HepG2 (cell line): ENCODE data around the gene SERTAD2. TPM values are rescaled to one million over a fixed set of nuclear protein-coding genes. Genes with fewer than 3 reads are reported as not detected.

Experiments
- CAMTA2 ChIP-seq: sonication (generic); formaldehyde crosslinking; IDR thresholded peaks from 2 replicates; pipeline ENCODE4 v1.4.0; 2020; ENCODE audit warnings: mild to moderate bottlenecking, missing genetic modification reagents, borderline replicate concordance
- CCAR2 ChIP-seq: fragments of 200-400 bp; formaldehyde crosslinking; optimal IDR thresholded peaks from 2 replicates; pipeline ENCODE3; 2018; ENCODE audit warnings: low read depth, mild to moderate bottlenecking, low read length, moderate library complexity
- CHD4 ChIP-seq: fragments of 200-600 bp; sonication (generic); IDR thresholded peaks from 2 replicates; pipeline ENCODE4 v1.7.0; 2017; ENCODE audit warnings: mild to moderate bottlenecking, low read length, borderline replicate concordance
- DPF2 ChIP-seq: sonication (generic); formaldehyde crosslinking; IDR thresholded peaks from 2 replicates; pipeline ENCODE4 v1.4.0; 2020; ENCODE audit warnings: mild to moderate bottlenecking, low read depth, missing genetic modification reagents, borderline replicate concordance
- ERF ChIP-seq: IDR thresholded peaks from 2 replicates; pipeline ENCODE4 v1.6.1; 2018; ENCODE audit warnings: missing biosample characterization, missing genetic modification reagents
- HES4 ChIP-seq: sonication (generic); formaldehyde crosslinking; IDR thresholded peaks from 2 replicates; pipeline ENCODE4 v1.9.0; 2021; ENCODE audit warnings: mild to moderate bottlenecking, missing genetic modification reagents, borderline replicate concordance
- HMGXB3 ChIP-seq: sonication (generic); formaldehyde crosslinking; IDR thresholded peaks from 2 replicates; pipeline ENCODE4 v1.4.0; 2020; ENCODE audit warnings: missing genetic modification reagents, borderline replicate concordance
- MEF2D ChIP-seq: sonication (generic); formaldehyde crosslinking; IDR thresholded peaks from 2 replicates; pipeline ENCODE4 v1.5.1; 2020; ENCODE audit warnings: mild to moderate bottlenecking, missing genetic modification reagents
- REXO4 ChIP-seq: sonication (generic); formaldehyde crosslinking; IDR thresholded peaks from 2 replicates; pipeline ENCODE4 v1.8.0; 2022; ENCODE audit warnings: missing genetic modification reagents, mild to moderate bottlenecking, borderline replicate concordance
- STAT5B ChIP-seq: sonication (generic); formaldehyde crosslinking; IDR thresholded peaks from 2 replicates; pipeline ENCODE4 v1.4.0; 2020; ENCODE audit warnings: missing genetic modification reagents
- TP53 ChIP-seq: sonication (generic); formaldehyde crosslinking; conservative IDR thresholded peaks from 2 replicates; pipeline ENCODE4 v1.4.0; 2020; ENCODE audit warnings: missing genetic modification reagents
- YEATS4 ChIP-seq: sonication (generic); formaldehyde crosslinking; IDR thresholded peaks from 2 replicates; pipeline ENCODE4 v1.4.0; 2020; ENCODE audit warnings: missing genetic modification reagents, borderline replicate concordance
- ZBTB25 ChIP-seq: IDR thresholded peaks from 2 replicates; pipeline ENCODE4 v1.6.1; 2018; ENCODE audit warnings: missing genetic modification reagents
- ZNF292 ChIP-seq: sonication (generic); formaldehyde crosslinking; IDR thresholded peaks from 2 replicates; pipeline ENCODE4 v1.8.1; 2022; ENCODE audit warnings: mild to moderate bottlenecking, low read depth, missing genetic modification reagents, borderline replicate concordance
- polyA plus RNA-seq, 8 experiments: library from polyadenylated mRNA; depleted of rRNA in 3 of 8; stranded (reverse) in 7 of 8; unstranded in 1 of 8; fragments of >200 nt; fragmentation: Illumina TruSeq in 4 of 8; extraction: Trizol in 4 of 8; gene quantifications; 2 replicates each; pipeline versions ENCODE4 v1.2.1 to v1.2.3, GENCODE V29; 2011 to 2016; ENCODE audit warnings: low read depth in 4 of 8, missing spikeins in 1 of 8, mixed read lengths in 1 of 8; ENCODE audit not compliant: insufficient read depth in 1 of 8
- total RNA-seq, 5 experiments: library from RNA; depleted of rRNA; stranded (reverse); fragments of >200 nt; fragmentation: Illumina TruSeq; extraction: Trizol; gene quantifications; 2 replicates each; pipeline ENCODE4 v1.2.3, GENCODE V29; 2016; ENCODE audit warnings: low read depth in 1 of 5
- TF ChIP-seq, protein P1 (sequence below): sonication (generic); formaldehyde crosslinking; IDR thresholded peaks from 2 replicates; pipeline ENCODE4 v1.5.0; 2020; ENCODE audit warnings: missing genetic modification reagents
- TF ChIP-seq, protein P2 (sequence below), 2 experiments: fragments of 450-650 bp in 1 of 2; sonication (generic) in 1 of 2; formaldehyde crosslinking; IDR thresholded peaks; 2 replicates each; pipeline versions ENCODE4 v1.5.0 to v1.8.0; 2020 to 2022; ENCODE audit warnings: mild to moderate bottlenecking in 1 of 2, missing genetic modification reagents in 1 of 2

Gene SERTAD2
- total and polyA plus RNA-seq, 2 of the 13 experiments (the other 11 are each of a cell fraction or from before 2014, with no cell fraction given) = 6.7 to 22.6 TPM

DNA sequence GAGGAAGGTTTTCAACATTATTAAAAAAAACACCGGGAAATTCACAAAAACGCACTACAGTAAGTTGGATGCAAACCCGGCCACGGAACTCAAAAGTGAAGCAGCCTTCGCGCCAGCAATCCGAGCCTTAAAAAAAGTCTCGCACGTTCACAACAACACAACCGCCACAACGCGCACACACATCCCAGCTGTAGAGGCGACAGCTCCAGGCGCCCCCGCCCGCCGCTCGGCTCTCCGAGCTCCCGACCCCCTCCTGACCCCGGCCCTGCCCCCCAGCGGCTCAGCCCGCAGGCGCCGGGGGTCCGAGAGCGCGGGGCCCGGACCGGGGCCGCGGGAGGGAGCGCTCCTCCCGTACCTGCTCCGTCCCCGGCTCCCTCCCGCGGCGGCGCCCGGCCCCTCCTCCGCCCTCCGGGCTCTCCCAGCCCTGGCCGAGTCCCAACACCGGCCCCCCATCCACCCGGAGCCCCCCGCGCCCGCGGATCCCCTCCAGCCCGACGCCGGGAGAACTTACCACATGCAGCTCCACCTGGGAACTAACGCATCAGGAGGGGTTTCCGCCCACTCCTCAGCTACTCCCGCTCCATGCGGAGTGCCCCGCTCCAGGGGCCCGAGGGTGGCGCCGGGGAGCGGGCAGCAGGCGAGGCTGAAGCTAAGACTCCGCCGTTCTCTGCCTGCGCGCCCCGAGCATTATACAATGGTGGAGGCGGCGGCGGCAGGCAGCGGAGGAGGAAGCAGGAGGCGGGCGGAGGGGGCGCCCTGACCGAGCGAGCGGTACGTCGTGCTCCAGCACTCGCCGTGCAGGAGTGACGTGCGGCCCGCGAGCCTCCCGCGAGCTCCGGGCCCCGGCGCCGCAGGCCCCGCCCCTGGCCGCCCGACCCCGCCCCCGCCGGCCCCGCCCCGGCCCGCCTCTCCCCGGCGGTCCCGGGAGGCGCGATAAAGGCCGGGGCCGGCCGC is at the start of gene SERTAD2 (continued):
- peak; percentile 33; the same call in 1 of the 2 replicates for TF ChIP-seq ZNF292 (CRISPR knock-in tag)
- TF ChIP-seq STAT5B (CRISPR knock-in tag) = no peak
- TF ChIP-seq, protein P1, sequence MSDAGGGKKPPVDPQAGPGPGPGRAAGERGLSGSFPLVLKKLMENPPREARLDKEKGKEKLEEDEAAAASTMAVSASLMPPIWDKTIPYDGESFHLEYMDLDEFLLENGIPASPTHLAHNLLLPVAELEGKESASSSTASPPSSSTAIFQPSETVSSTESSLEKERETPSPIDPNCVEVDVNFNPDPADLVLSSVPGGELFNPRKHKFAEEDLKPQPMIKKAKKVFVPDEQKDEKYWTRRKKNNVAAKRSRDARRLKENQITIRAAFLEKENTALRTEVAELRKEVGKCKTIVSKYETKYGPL (CRISPR knock-in tag) = peak; percentile 70
- TF ChIP-seq TP53 (CRISPR knock-in tag) = no peak
- peak; percentile 41; the same call in 1 of the 2 replicates for TF ChIP-seq HMGXB3 (CRISPR knock-in tag)
- TF ChIP-seq ZBTB25 (CRISPR knock-in tag) = peak; percentile 56; the same call in 1 of the 2 replicates
- no peak for TF ChIP-seq MEF2D
- TF ChIP-seq CCAR2 = no peak
- TF ChIP-seq REXO4 = no peak
- peak; percentile 26 for TF ChIP-seq ERF (CRISPR knock-in tag)
- no peak for TF ChIP-seq CHD4
- 0 out of 2 replicates have a peak, but pooled peaks have one; percentile 23 for TF ChIP-seq CAMTA2 (CRISPR knock-in tag)
- peak; percentile 20; the same call in 1 of the 2 replicates for TF ChIP-seq HES4 (CRISPR knock-in tag)
- no peak for TF ChIP-seq DPF2
- TF ChIP-seq YEATS4 (CRISPR knock-in tag) = no peak; the same call in 1 of the 2 replicates
- TF ChIP-seq, protein P2, sequence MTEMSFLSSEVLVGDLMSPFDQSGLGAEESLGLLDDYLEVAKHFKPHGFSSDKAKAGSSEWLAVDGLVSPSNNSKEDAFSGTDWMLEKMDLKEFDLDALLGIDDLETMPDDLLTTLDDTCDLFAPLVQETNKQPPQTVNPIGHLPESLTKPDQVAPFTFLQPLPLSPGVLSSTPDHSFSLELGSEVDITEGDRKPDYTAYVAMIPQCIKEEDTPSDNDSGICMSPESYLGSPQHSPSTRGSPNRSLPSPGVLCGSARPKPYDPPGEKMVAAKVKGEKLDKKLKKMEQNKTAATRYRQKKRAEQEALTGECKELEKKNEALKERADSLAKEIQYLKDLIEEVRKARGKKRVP (CRISPR knock-in tag; IDR thresholded peaks at IDR 0.05) = no peak; a peak in 1 of 4 replicates
